PC-3 (cell line): ENCODE measurements around the gene TADA2A.

ENCODE experiments used
- EZH2 ChIP-seq: fragments of 300-600 bp; sonication (generic); IDR thresholded peaks from one replicate; pipeline ENCODE4 v1.6.1; 2017; ENCODE audit warnings: antibody characterized with exemption, mild to moderate bottlenecking, low read length; ENCODE audit not compliant: unreplicated experiment
- EZH2phosphoT487 ChIP-seq: fragments of 300-600 bp; sonication (generic); IDR thresholded peaks from 2 replicates; pipeline ENCODE4 v1.6.1; 2018; ENCODE audit warnings: mild to moderate bottlenecking, antibody characterized with exemption, low read length, borderline replicate concordance
- TF ChIP-seq, protein P1 (sequence below): fragments of 300-600 bp; sonication (generic); conservative IDR thresholded peaks from 2 replicates; pipeline ENCODE4 v1.5.1; 2017; ENCODE audit warnings: antibody characterized with exemption, low read depth, mild to moderate bottlenecking, low read length

DNA sequence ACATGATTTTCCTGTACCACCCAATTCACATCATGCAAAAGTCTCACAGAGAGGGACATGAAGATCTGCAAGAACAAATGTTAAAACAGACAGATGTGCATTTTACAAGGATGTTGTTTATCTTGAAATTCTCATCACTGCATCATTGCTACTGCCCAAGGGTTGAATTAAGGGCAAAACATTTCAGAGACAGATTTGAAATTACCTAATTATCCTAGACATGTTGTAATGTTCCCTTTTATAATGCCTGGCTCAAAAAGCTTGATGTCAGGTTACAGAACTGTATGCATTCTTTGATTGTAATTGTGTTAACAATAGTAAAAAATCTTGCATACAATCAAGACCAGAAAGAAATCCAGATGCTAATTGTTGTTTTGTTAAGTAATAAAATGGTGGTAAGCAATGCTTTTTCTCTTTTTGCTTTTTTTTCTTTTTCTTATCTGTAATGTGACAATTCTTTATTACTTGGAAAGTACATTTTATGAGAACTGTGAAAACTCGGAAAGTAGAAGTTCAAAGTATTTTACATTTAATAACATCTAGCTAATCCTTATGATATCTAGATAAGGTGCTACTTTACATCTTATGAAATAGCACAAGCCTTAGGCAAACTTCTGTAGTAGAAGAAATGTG lies 79.4 kb downstream of the TADA2A start:
- TF ChIP-seq, protein P1, sequence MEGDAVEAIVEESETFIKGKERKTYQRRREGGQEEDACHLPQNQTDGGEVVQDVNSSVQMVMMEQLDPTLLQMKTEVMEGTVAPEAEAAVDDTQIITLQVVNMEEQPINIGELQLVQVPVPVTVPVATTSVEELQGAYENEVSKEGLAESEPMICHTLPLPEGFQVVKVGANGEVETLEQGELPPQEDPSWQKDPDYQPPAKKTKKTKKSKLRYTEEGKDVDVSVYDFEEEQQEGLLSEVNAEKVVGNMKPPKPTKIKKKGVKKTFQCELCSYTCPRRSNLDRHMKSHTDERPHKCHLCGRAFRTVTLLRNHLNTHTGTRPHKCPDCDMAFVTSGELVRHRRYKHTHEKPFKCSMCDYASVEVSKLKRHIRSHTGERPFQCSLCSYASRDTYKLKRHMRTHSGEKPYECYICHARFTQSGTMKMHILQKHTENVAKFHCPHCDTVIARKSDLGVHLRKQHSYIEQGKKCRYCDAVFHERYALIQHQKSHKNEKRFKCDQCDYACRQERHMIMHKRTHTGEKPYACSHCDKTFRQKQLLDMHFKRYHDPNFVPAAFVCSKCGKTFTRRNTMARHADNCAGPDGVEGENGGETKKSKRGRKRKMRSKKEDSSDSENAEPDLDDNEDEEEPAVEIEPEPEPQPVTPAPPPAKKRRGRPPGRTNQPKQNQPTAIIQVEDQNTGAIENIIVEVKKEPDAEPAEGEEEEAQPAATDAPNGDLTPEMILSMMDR, result no peak
- TF ChIP-seq EZH2 (no peak), EZH2phosphoT487 (no peak)
